ENCODE results near the gene KY.
"Not testable (repeated sequence)": the region's sequence is repeated elsewhere in the genome, so short reads cannot be mapped to it uniquely, and the experiment has no call there.

The KY gene

DNA sequence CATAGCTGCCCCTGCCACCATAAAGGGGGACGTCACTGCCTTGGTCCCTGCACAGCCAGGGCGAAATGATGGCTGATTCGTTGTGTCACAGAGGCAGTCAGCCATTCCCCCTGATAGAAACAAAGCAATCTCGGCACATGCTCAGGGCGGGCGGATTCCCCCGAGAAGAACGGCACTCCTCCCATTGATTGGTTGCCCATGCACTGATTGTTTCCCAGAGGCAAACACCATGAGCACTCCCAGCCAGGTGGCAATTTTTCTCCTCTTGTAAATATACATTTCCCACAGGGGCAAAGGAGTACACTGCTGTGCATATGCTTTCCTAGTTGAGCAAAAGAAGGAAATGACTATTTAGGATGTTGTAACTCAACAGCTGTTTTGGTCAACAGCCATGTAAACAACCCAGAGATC is 56.5 kb downstream of the KY start:
- Histone ChIP-seq H3K9me3 (ENCODE audit: control insufficient read depth in 1 of 2, low read length in 2 of 2) (no peaks in the 10 kb centered on the region), H3K4me3 (ENCODE audit: low read depth in 1 of 2, low read length in 2 of 2) (no peak overlapping the region), H3K36me3 (ENCODE audit: control insufficient read depth in 1 of 2, insufficient read depth in 2 of 2, low read length in 2 of 2) (no peaks in the 10 kb centered on the region), H3K9ac (ENCODE audit: low read depth in 1 of 2, low read length in 2 of 2) (no peak overlapping the region), H3K27me3 (ENCODE audit: control insufficient read depth in 1 of 2, insufficient read depth in 2 of 2, low read length in 2 of 2) (no peaks in the 10 kb centered on the region), H3K4me1 (ENCODE audit: control insufficient read depth in 1 of 2, insufficient read depth in 2 of 2, low read length in 2 of 2) (peaks cover 0 to 3% of the 10 kb centered on the region in 2 donors), H3K27ac (ENCODE audit: low read depth, low read length) (no peak overlapping the region)

DNA sequence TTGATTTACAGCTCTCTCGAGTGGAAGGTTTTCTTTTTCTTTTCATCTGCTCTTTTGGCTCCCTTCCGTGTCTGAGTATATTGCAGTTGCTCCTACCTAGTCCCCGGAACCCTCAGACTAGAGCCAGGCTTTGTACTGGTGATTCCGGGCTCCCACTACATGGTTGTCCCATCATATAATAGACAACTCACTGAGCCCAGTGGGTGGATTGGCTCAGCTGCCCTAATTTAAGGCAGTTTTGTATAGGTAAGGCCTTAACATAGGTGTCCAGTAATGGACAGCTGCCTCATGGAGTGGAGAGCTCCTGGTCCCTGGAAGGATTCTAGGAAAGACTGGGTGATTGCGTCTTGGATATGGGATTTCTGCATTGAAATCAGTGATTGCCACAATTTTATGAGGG is 58.0 kb downstream of the KY start:
- no peaks in the 10 kb centered on the region for H3K27me3 ChIP-seq (ENCODE audit: control insufficient read depth in 1 of 2, insufficient read depth in 2 of 2, low read length in 2 of 2)
- H3K4me3 ChIP-seq (ENCODE audit: low read depth in 1 of 2, low read length in 2 of 2), result no peak overlapping the region
- H3K9me3 ChIP-seq (ENCODE audit: control insufficient read depth in 1 of 2, low read length in 2 of 2), result no peaks in the 10 kb centered on the region

DNA sequence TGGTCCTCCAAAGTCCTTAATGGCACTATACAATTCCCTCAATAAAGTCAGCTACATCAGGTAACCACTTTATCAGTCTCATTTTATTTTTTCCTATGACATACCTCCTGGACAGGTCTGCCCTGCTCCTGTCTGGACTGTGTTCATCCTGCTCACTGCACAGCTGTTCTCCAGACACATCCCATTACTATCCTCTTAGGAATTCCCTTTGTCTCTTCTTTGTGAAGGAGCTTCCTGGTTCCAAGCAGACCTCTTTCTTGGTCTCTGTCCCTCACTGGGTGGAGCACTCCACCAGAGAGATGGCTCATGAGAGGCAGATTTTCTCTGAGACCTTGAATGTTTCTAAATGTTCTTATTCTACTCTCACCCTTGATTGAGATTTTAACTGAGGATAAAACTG is 60.1 kb downstream of the KY start:
- no peaks in the 10 kb centered on the region for H3K9me3 ChIP-seq (ENCODE audit: control insufficient read depth in 1 of 2, low read length in 2 of 2)
- H3K27me3 ChIP-seq (ENCODE audit: control insufficient read depth in 1 of 2, insufficient read depth in 2 of 2, low read length in 2 of 2), result no peaks in the 10 kb centered on the region
- H3K4me1 ChIP-seq (ENCODE audit: control insufficient read depth in 1 of 2, insufficient read depth in 2 of 2, low read length in 2 of 2), result peaks cover 0 to 3% of the 10 kb centered on the region in 2 donors
- no peak overlapping the region for H3K9ac ChIP-seq (ENCODE audit: low read depth in 1 of 2, low read length in 2 of 2)
- H3K36me3 ChIP-seq (ENCODE audit: control insufficient read depth in 1 of 2, insufficient read depth in 2 of 2, low read length in 2 of 2), result no peaks in the 10 kb centered on the region
- H3K27ac ChIP-seq (ENCODE audit: low read depth, low read length), result no peak overlapping the region
- H3K4me3 ChIP-seq (ENCODE audit: low read depth in 1 of 2, low read length in 2 of 2), result no peak overlapping the region

More for the DNA sequence above, 58.0 kb downstream of the KY start:
- Histone ChIP-seq H3K4me1 (ENCODE audit: control insufficient read depth in 1 of 2, insufficient read depth in 2 of 2, low read length in 2 of 2) (peaks cover 0 to 3% of the 10 kb centered on the region in 2 donors), H3K36me3 (ENCODE audit: control insufficient read depth in 1 of 2, insufficient read depth in 2 of 2, low read length in 2 of 2) (no peaks in the 10 kb centered on the region), H3K9ac (ENCODE audit: low read depth in 1 of 2, low read length in 2 of 2) (no peak overlapping the region), H3K27ac (ENCODE audit: low read depth, low read length) (no peak overlapping the region)

DNA sequence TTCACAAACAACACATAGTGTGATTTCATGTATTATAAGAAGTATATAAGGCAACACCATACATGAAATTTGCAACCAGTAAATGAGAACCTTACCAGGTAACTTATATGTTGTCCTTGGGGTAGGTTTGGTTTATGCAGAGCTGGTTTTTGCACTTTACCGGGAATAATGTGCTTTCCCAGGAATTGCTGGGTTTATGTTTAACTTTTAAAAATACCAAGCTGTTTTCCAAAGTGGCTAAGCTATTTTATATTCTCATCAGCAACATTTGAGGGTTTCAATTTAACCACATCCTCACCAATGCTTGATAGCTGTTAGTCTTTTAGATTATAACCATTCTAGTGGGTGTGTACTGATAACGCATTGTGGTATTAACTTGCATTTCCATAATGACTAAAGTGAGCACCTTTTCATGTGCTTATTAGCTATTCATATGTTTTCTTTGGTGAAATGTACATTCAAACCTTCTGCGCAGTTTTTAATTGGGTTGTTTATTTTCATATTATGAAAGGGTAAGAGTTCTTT is 71.6 kb downstream of the KY start:
- no peak overlapping the region for H3K9ac ChIP-seq (ENCODE audit: low read depth in 1 of 2, low read length in 2 of 2)
- H3K27ac ChIP-seq (ENCODE audit: low read depth, low read length), result no peak overlapping the region
- H3K36me3 ChIP-seq (ENCODE audit: control insufficient read depth in 1 of 2, insufficient read depth in 2 of 2, low read length in 2 of 2), result no peaks in the 10 kb centered on the region
- no peak overlapping the region for H3K4me3 ChIP-seq (ENCODE audit: low read depth in 1 of 2, low read length in 2 of 2)
- H3K4me1 ChIP-seq (ENCODE audit: control insufficient read depth in 1 of 2, insufficient read depth in 2 of 2, low read length in 2 of 2), result peaks cover 0 to 7% of the 10 kb centered on the region in 2 donors
- H3K27me3 ChIP-seq (ENCODE audit: control insufficient read depth in 1 of 2, insufficient read depth in 2 of 2, low read length in 2 of 2), result no peaks in the 10 kb centered on the region
- no peaks in the 10 kb centered on the region for H3K9me3 ChIP-seq (ENCODE audit: control insufficient read depth in 1 of 2, low read length in 2 of 2)

- H3K4me1 ChIP-seq (ENCODE audit: control insufficient read depth in 1 of 2, insufficient read depth in 2 of 2, low read length in 2 of 2), result peaks cover 0 to 7% of the 10 kb centered on the region in 2 donors
- H3K9me3 ChIP-seq (ENCODE audit: control insufficient read depth in 1 of 2, low read length in 2 of 2), result no peaks in the 10 kb centered on the region
- no peak overlapping the region for H3K27ac ChIP-seq (ENCODE audit: low read depth, low read length)
- H3K27me3 ChIP-seq (ENCODE audit: control insufficient read depth in 1 of 2, insufficient read depth in 2 of 2, low read length in 2 of 2), result no peaks in the 10 kb centered on the region
- no peaks in the 10 kb centered on the region for H3K36me3 ChIP-seq (ENCODE audit: control insufficient read depth in 1 of 2, insufficient read depth in 2 of 2, low read length in 2 of 2)
- no peak overlapping the region for H3K9ac ChIP-seq (ENCODE audit: low read depth in 1 of 2, low read length in 2 of 2)
- H3K4me3 ChIP-seq (ENCODE audit: low read depth in 1 of 2, low read length in 2 of 2), result no peak overlapping the region
Measured at GRCh38 chr3:134576831-134577230, 74.0 kb downstream of the KY start.

DNA sequence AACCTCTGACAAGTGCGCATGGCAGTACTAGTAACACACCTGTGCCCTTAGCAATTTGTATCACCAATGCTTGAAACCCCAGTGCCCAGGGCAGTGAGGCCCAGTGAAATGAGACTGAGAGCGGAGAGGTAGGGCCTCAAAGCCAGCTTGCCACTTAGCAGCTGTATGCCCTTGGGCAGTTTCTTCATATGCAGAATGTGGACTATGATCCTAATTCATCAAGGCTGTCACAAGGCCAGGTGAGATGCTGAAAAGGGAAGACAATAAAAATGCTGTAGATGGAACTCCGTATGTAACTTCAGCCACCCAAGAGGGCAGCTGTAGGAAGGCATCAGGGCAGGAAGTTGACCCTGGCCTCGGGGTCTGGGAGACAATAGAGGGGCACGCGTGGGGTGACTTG is 74.4 kb downstream of the KY start:
- H3K4me3 ChIP-seq (ENCODE audit: low read depth in 1 of 2, low read length in 2 of 2), result no peak overlapping the region
- no peak overlapping the region for H3K27ac ChIP-seq (ENCODE audit: low read depth, low read length)
- no peaks in the 10 kb centered on the region for H3K36me3 ChIP-seq (ENCODE audit: control insufficient read depth in 1 of 2, insufficient read depth in 2 of 2, low read length in 2 of 2)
- H3K27me3 ChIP-seq (ENCODE audit: control insufficient read depth in 1 of 2, insufficient read depth in 2 of 2, low read length in 2 of 2), result no peaks in the 10 kb centered on the region
- H3K4me1 ChIP-seq (ENCODE audit: control insufficient read depth in 1 of 2, insufficient read depth in 2 of 2, low read length in 2 of 2), result peaks cover 0 to 7% of the 10 kb centered on the region in 2 donors
- no peaks in the 10 kb centered on the region for H3K9me3 ChIP-seq (ENCODE audit: control insufficient read depth in 1 of 2, low read length in 2 of 2)
- no peak overlapping the region for H3K9ac ChIP-seq (ENCODE audit: low read depth in 1 of 2, low read length in 2 of 2)

- not testable (repeated sequence) for H3K36me3 ChIP-seq (ENCODE audit: control insufficient read depth in 1 of 2, insufficient read depth in 2 of 2, low read length in 2 of 2); H3K9me3 ChIP-seq (ENCODE audit: control insufficient read depth in 1 of 2, low read length in 2 of 2); H3K27ac ChIP-seq (ENCODE audit: low read depth, low read length); H3K27me3 ChIP-seq (ENCODE audit: control insufficient read depth in 1 of 2, insufficient read depth in 2 of 2, low read length in 2 of 2); H3K4me1 ChIP-seq (ENCODE audit: control insufficient read depth in 1 of 2, insufficient read depth in 2 of 2, low read length in 2 of 2); H3K9ac ChIP-seq (ENCODE audit: low read depth in 1 of 2, low read length in 2 of 2); H3K4me3 ChIP-seq (ENCODE audit: low read depth in 1 of 2, low read length in 2 of 2)
Measured at GRCh38 chr3:134569899-134570298, 80.9 kb downstream of the KY start.

GRCh38 chr3:134568790-134569189 is 82.0 kb downstream of the KY start:
- Histone ChIP-seq H3K36me3 (ENCODE audit: control insufficient read depth in 1 of 2, insufficient read depth in 2 of 2, low read length in 2 of 2) (no peaks in the 10 kb centered on the region), H3K9me3 (ENCODE audit: control insufficient read depth in 1 of 2, low read length in 2 of 2) (peaks cover 2 to 5% of the 10 kb centered on the region in 2 donors), H3K4me1 (ENCODE audit: control insufficient read depth in 1 of 2, insufficient read depth in 2 of 2, low read length in 2 of 2) (peaks cover 0 to under 1% of the 10 kb centered on the region in 2 donors), H3K9ac (ENCODE audit: low read depth in 1 of 2, low read length in 2 of 2) (no peak overlapping the region), H3K4me3 (ENCODE audit: low read depth in 1 of 2, low read length in 2 of 2) (no peak overlapping the region), H3K27me3 (ENCODE audit: control insufficient read depth in 1 of 2, insufficient read depth in 2 of 2, low read length in 2 of 2) (no peaks in the 10 kb centered on the region), H3K27ac (ENCODE audit: low read depth, low read length) (no peak overlapping the region)

DNA sequence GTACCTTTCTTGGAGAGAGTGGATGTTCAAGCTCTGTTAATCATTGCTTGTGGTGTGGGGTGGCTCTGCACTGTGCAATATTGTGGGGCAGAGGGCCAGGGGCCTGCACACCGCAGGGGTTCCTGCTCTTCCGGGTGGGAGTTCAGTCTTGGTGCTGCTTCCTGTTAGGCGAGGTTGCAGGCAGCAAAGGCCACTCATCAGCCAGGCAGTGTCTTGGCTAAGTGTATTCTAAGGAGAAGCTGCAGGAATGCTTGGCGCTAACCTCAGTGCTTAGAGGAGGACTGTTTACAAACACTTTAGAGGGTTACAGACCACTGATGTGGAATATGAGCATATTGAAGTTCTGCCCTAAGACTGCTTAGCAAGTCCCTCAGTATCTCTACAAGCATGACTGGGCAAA is 83.2 kb downstream of the KY start:
- Histone ChIP-seq H3K27ac (ENCODE audit: low read depth, low read length) (no peak overlapping the region), H3K4me3 (ENCODE audit: low read depth in 1 of 2, low read length in 2 of 2) (no peak overlapping the region), H3K9me3 (ENCODE audit: control insufficient read depth in 1 of 2, low read length in 2 of 2) (peaks cover 2 to 5% of the 10 kb centered on the region in 2 donors), H3K4me1 (ENCODE audit: control insufficient read depth in 1 of 2, insufficient read depth in 2 of 2, low read length in 2 of 2) (peaks cover 0 to 4% of the 10 kb centered on the region in 2 donors), H3K27me3 (ENCODE audit: control insufficient read depth in 1 of 2, insufficient read depth in 2 of 2, low read length in 2 of 2) (no peaks in the 10 kb centered on the region), H3K36me3 (ENCODE audit: control insufficient read depth in 1 of 2, insufficient read depth in 2 of 2, low read length in 2 of 2) (no peaks in the 10 kb centered on the region), H3K9ac (ENCODE audit: low read depth in 1 of 2, low read length in 2 of 2) (no peak overlapping the region)

DNA sequence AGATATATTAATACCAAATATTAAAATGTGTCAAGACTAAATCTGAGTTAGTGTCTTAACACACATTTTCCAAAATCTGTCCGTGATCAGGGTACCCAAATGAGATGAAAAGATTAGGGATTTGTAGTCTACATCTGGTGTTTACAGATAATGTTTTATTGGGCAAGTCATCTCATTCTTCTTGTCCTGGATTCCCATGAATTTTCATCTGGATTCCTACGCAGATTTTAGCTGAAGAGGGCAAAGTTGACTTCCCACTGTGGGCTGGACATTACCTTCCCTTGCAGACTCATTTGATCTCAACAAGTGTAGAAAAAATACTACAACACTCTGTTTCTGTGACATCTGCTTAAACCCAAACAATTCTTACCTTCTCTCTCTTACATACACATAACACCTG is 85.8 kb downstream of the KY start:
- H3K36me3 ChIP-seq (ENCODE audit: control insufficient read depth in 1 of 2, insufficient read depth in 2 of 2, low read length in 2 of 2), result peaks cover 0 to 11% of the 10 kb centered on the region in 2 donors
- no peak overlapping the region for H3K27ac ChIP-seq (ENCODE audit: low read depth, low read length)
- no peaks in the 10 kb centered on the region for H3K27me3 ChIP-seq (ENCODE audit: control insufficient read depth in 1 of 2, insufficient read depth in 2 of 2, low read length in 2 of 2)
- H3K4me3 ChIP-seq (ENCODE audit: low read depth in 1 of 2, low read length in 2 of 2), result no peak overlapping the region
- H3K4me1 ChIP-seq (ENCODE audit: control insufficient read depth in 1 of 2, insufficient read depth in 2 of 2, low read length in 2 of 2), result peaks cover 0 to 4% of the 10 kb centered on the region in 2 donors
- no peaks in the 10 kb centered on the region for H3K9me3 ChIP-seq (ENCODE audit: control insufficient read depth in 1 of 2, low read length in 2 of 2)
- no peak overlapping the region for H3K9ac ChIP-seq (ENCODE audit: low read depth in 1 of 2, low read length in 2 of 2)

DNA sequence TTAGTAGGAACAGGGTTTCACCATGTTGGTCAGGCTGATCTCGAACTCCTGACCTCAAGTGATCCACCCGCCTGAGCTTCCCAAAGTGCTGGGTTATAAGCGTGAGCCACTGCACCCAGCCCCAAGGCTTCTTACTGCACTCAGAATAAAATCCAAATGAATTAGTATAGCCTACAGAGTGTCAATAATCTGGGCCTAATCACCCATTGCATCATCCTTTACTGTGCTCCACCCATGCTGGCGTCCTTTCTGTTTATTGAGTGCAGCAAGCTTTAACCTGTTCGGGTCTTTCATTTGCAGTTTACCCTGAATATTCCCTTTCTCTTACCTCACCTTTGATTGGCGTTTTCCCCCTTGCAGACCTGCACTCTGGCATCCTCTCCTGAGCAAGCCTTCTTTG is 87.2 kb downstream of the KY start:
- Histone ChIP-seq H3K4me1 (ENCODE audit: control insufficient read depth in 1 of 2, insufficient read depth in 2 of 2, low read length in 2 of 2) (peaks cover 0 to 4% of the 10 kb centered on the region in 2 donors), H3K27ac (ENCODE audit: low read depth, low read length) (no peak overlapping the region), H3K4me3 (ENCODE audit: low read depth in 1 of 2, low read length in 2 of 2) (no peak overlapping the region), H3K27me3 (ENCODE audit: control insufficient read depth in 1 of 2, insufficient read depth in 2 of 2, low read length in 2 of 2) (no peaks in the 10 kb centered on the region), H3K9me3 (ENCODE audit: control insufficient read depth in 1 of 2, low read length in 2 of 2) (no peaks in the 10 kb centered on the region), H3K36me3 (ENCODE audit: control insufficient read depth in 1 of 2, insufficient read depth in 2 of 2, low read length in 2 of 2) (peaks cover 0 to 18% of the 10 kb centered on the region in 2 donors), H3K9ac (ENCODE audit: low read depth in 1 of 2, low read length in 2 of 2) (no peak overlapping the region)
